GM18499 (cell line): ENCODE measurements around the gene PLCH1.

ENCODE experiments used
- ATAC-seq: cut with Tn5 transposase; IDR thresholded peaks from one replicate; pipeline ENCODE4 v1.9.1; 2021; ENCODE audit warnings: moderate number of reproducible peaks; ENCODE audit not compliant: insufficient read depth, unreplicated experiment

The PLCH1 gene

GRCh38 chr3:155327430-155327829, 417.4 kb downstream of the PLCH1 start:
- no peak for ATAC-seq

DNA sequence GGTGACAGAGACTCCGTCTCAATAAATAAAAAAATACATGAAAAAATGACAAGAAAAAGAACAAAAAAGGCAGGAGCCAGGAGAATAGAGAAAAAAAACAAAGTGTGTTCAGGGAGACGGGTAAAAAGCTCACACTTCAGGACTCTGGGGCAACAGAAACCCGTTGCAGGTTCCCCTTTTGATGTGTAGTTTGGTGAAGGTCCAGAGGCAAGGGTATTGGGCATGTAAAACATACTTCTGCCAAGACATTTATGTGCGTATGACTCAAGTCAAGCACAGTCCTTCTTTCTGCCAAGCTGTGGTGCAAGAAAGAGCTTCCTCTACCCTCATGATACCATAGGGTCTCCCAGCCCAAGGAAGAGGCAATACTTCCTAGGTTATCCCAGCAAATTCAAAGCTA, 418.0 kb downstream of the PLCH1 start:
- no peak for ATAC-seq

- ATAC-seq, result no peak
Measured at GRCh38 chr3:155326244-155326643, 418.6 kb downstream of the PLCH1 start.
